ENCODE results near the gene FKBP4. TPM values are rescaled to one million over a fixed set of nuclear protein-coding genes. Genes with fewer than 3 reads are reported as not detected.

The FKBP4 gene
- total and polyA plus RNA-seq, 2 of the 13 experiments (the other 11 are each of a cell fraction or from before 2014, with no cell fraction given) = 25.7 to 66.1 TPM

DNA sequence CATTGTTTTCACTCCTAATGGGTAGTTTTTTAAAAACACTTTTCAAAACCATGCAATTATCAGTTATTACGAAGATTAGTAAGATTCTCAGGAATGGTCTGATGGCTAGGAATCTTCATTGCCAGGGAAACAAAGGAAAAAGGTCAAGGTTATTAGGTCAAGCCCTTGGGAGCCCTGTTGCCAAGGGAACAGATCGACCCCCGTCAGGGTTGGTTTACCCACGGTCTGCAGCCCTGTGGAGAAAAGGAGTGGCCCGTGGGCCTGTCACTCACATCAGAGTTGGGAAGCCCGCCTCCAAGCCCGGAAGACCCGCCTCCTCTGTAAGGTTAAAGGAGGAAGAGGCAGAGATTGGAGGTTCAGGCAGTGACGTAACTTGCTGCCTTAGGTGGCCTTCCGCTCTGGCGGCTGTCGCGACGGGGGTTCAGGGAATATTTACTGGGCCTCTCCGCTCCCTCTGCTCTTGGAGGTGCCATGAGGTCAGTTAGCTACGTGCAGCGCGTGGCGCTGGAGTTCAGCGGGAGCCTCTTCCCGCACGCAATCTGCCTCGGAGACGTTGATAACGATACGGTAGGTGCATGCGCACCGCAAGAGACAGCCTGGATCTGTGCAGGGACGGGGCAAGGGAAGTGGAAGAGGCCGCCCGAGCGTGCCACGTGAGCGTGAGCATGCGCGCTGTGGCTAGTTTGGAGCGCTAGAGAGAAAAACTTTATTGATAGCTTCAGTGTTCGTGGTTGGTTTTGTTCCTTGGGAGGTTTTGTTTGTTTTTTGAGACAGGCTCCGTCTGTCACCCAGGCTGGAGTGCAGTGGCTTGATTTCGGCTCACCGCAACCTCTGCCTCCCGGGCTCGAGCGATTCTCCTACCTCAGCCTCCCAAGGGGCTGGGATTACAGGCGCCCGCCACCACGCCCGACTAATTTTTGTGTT is 17.8 kb downstream of the FKBP4 start, which contains the start of gene ITFG2 (continued):
- TF ChIP-seq TMF1 (CRISPR knock-in tag; IDR thresholded peaks at IDR 0.05; ENCODE audit: low read depth) (no peak), GLI4 (CRISPR knock-in tag; IDR thresholded peaks at IDR 0.05; ENCODE audit: borderline replicate concordance) (no peak), ZNF343 (CRISPR knock-in tag; IDR thresholded peaks at IDR 0.05) (peak; percentile 84), TCF7 (IDR thresholded peaks at IDR 0.05; ENCODE audit: low read depth) (no peak), ZNF367 (CRISPR knock-in tag; IDR thresholded peaks at IDR 0.05; ENCODE audit: borderline replicate concordance) (peak; percentile 58; the same call in 1 of the 2 replicates), ZNF24 (IDR thresholded peaks at IDR 0.05) (no peak), THAP11 (CRISPR knock-in tag; IDR thresholded peaks at IDR 0.05) (peak; percentile 95), TRIM24 (CRISPR knock-in tag; IDR thresholded peaks at IDR 0.05) (no peak), ZFAT (CRISPR knock-in tag; conservative IDR thresholded peaks at IDR 0.05) (no peak), MIXL1 (CRISPR knock-in tag; IDR thresholded peaks at IDR 0.05) (peak; percentile 63; the same call in 1 of the 2 replicates), NBN (conservative IDR thresholded peaks at IDR 0.05) (no peak), ZNF432 (CRISPR knock-in tag; IDR thresholded peaks at IDR 0.05; ENCODE audit: borderline replicate concordance) (no peak), TP53 (CRISPR knock-in tag; conservative IDR thresholded peaks at IDR 0.05) (peak; percentile 90), ZNF253 (CRISPR knock-in tag; IDR thresholded peaks at IDR 0.05; ENCODE audit: borderline replicate concordance) (no peak), ZNF569 (CRISPR knock-in tag; IDR thresholded peaks at IDR 0.05; ENCODE audit: borderline replicate concordance) (0 out of 2 replicates have a peak, but pooled peaks have one; percentile 54), ATF4 (CRISPR knock-in tag; IDR thresholded peaks at IDR 0.05) (peak in 1 of 2 experiments; percentile 56; a peak in 2 of 4 replicates), NFRKB (IDR thresholded peaks at IDR 0.05) (no peak), HOXA7 (CRISPR knock-in tag; IDR thresholded peaks at IDR 0.05) (no peak), ZNF556 (CRISPR knock-in tag; IDR thresholded peaks at IDR 0.05; ENCODE audit: borderline replicate concordance) (peak; percentile 96), ARID4A (CRISPR knock-in tag; IDR thresholded peaks at IDR 0.05; ENCODE audit: borderline replicate concordance) (peak; percentile 98), ELF4 (CRISPR knock-in tag; IDR thresholded peaks at IDR 0.05; ENCODE audit: borderline replicate concordance) (peak; percentile 80; the same call in 1 of the 2 replicates), ZNF713 (CRISPR knock-in tag; IDR thresholded peaks at IDR 0.05) (no peak), PTBP1 (IDR thresholded peaks at IDR 0.05; ENCODE audit: low read depth, low read length, poor library complexity, severe bottlenecking) (peak; percentile 46)
- TF ChIP-seq, protein P1, sequence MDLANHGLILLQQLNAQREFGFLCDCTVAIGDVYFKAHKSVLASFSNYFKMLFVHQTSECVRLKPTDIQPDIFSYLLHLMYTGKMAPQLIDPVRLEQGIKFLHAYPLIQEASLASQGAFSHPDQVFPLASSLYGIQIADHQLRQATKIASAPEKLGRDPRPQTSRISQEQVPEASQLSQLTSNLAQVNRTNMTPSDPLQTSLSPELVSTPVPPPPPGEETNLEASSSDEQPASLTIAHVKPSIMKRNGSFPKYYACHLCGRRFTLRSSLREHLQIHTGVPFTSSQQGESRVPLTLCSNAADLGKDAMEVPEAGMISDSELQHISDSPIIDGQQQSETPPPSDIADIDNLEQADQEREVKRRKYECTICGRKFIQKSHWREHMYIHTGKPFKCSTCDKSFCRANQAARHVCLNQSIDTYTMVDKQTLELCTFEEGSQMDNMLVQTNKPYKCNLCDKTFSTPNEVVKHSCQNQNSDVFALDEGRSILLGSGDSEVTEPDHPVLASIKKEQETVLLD (CRISPR knock-in tag; IDR thresholded peaks at IDR 0.05; ENCODE audit: low read depth) = 0 out of 2 replicates have a peak, but pooled peaks have one; percentile 77

Measured in HepG2 (cell line).